PC-9 (cell line): ENCODE measurements around the gene MSH5. TPM values are rescaled to one million over a fixed set of nuclear protein-coding genes. Genes with fewer than 3 reads are reported as not detected.

ENCODE experiments used
- BruUV-seq: library from RNA; stranded (reverse); fragments of 400-500 nt; replicated peaks from 2 replicates; lab custom pipeline; 2021; lab: Mats Ljungman, UMichigan
- CTCF ChIA-PET: fragments of 300-600 bp; sonication (Branson Sonifier 250); formaldehyde crosslinking; loops from one replicate; lab custom pipeline; 2022; ENCODE audit warnings: antibody characterized with exemption; lab: Charles Lee
- POLR2A ChIA-PET: fragments of 300-600 bp; sonication (Branson Sonifier 250); formaldehyde crosslinking; loops from one replicate; lab custom pipeline; 2022; ENCODE audit warnings: antibody characterized with exemption; ENCODE audit not compliant: unreplicated experiment; lab: Charles Lee
- DNase-seq, 2 experiments: peaks; one replicate each; pipeline versions ENCODE4 v3.0.0 to v3.0.0-alpha.2; 2015 to 2022; ENCODE audit warnings: mixed read lengths in 1 of 2
- H2AFZ ChIP-seq: fragments of 200-600 bp; sonication (generic); 2 replicates; pipeline ENCODE4 v1.8.1; 2017; ENCODE audit warnings: antibody characterized with exemption
- H3F3A ChIP-seq: fragments of 200-600 bp; sonication (generic); 2 replicates; pipeline ENCODE4 v1.8.1; 2017; ENCODE audit warnings: antibody characterized with exemption, mild to moderate bottlenecking, low read depth; ENCODE audit not compliant: insufficient read depth
- H3K27ac ChIP-seq: fragments of 200-600 bp; sonication (generic); 2 replicates; pipeline ENCODE4 v1.6.1; 2016; ENCODE audit warnings: mixed run types
- H3K27me3 ChIP-seq: fragments of 200-600 bp; sonication (generic); 2 replicates; pipeline ENCODE4 v1.6.1; 2016; ENCODE audit warnings: low read depth, mixed run types; ENCODE audit not compliant: insufficient read depth
- H3K36me3 ChIP-seq: fragments of 200-600 bp; sonication (generic); 2 replicates; pipeline ENCODE4 v1.6.1; 2016; ENCODE audit warnings: low read depth, mixed run types
- H3K4me1 ChIP-seq: fragments of 200-600 bp; sonication (generic); replicated peaks from 2 replicates; pipeline ENCODE4 v1.6.1; 2016; ENCODE audit warnings: mixed run types; ENCODE audit not compliant: insufficient read depth
- H3K4me2 ChIP-seq: fragments of 200-600 bp; sonication (generic); 2 replicates; pipeline ENCODE4 v1.6.1; 2017; ENCODE audit warnings: mixed run types
- H3K4me3 ChIP-seq: fragments of 200-600 bp; sonication (generic); 2 replicates; pipeline ENCODE4 v1.6.1; 2016; ENCODE audit warnings: mixed run types
- H3K79me2 ChIP-seq: fragments of 200-600 bp; sonication (generic); 2 replicates; pipeline ENCODE4 v1.6.1; 2017; ENCODE audit warnings: low read depth, mixed run types
- H3K9me2 ChIP-seq: fragments of 200-600 bp; sonication (generic); 2 replicates; pipeline ENCODE4 v1.8.1; 2017; ENCODE audit warnings: mild to moderate bottlenecking; ENCODE audit not compliant: insufficient read depth
- H3K9me3 ChIP-seq: fragments of 200-600 bp; sonication (generic); 2 replicates; pipeline ENCODE4 v1.8.1; 2016; ENCODE audit warnings: low read depth; ENCODE audit not compliant: insufficient read depth
- H4K20me1 ChIP-seq: fragments of 200-600 bp; sonication (generic); 2 replicates; pipeline ENCODE4 v1.8.1; 2017; ENCODE audit not compliant: insufficient read depth
- EZH2 ChIP-seq: fragments of 200-600 bp; sonication (generic); IDR thresholded peaks from 2 replicates; pipeline ENCODE4 v1.8.0; 2017; ENCODE audit warnings: antibody characterized with exemption, low read depth
- intact Hi-C: fragments of 100-400 bp; cut with micrococcal nuclease; formaldehyde crosslinking; loops from one replicate; pipeline ENCODE4 v1.10.0; 2022; ENCODE audit not compliant: unreplicated experiment
- total RNA-seq: library from RNA; stranded (reverse); gene quantifications from 2 replicates; pipeline ENCODE4 v1.2.3, GENCODE V29; 2021
- TF ChIP-seq, protein P1 (sequence below): fragments of 200-600 bp; sonication (generic); conservative IDR thresholded peaks from 2 replicates; pipeline ENCODE4 v1.6.1; 2017; ENCODE audit warnings: mixed run types, antibody characterized with exemption, mild to moderate bottlenecking, moderate library complexity

MSH5 gene
- total RNA-seq, 1 experiment from 2014 or later = 50.0 TPM

GRCh38 chr6:31740397-31741223, 805 bp downstream of the MSH5 start:
- no peaks in the 10 kb centered on the region for H3K27me3 ChIP-seq
- peak overlapping the region; percentile 69 for H3K4me3 ChIP-seq
- CTCF ChIA-PET = interaction anchor here (0.5 to 1.0 kb wide), 4 partner anchors 29 to 116 kb away, joined by 3 to 7 read pairs (median 5); no protein-coding TSS in a partner anchor
- POLR2A ChIA-PET = interaction anchor here (0.6 to 0.8 kb wide), 4 partner anchors 122 to 472 kb away, joined by 4 to 6 read pairs (median 4); partner anchors contain the start of gene NEU1
- H3K9me3 ChIP-seq = no peaks in the 10 kb centered on the region
- TF ChIP-seq, protein P1, sequence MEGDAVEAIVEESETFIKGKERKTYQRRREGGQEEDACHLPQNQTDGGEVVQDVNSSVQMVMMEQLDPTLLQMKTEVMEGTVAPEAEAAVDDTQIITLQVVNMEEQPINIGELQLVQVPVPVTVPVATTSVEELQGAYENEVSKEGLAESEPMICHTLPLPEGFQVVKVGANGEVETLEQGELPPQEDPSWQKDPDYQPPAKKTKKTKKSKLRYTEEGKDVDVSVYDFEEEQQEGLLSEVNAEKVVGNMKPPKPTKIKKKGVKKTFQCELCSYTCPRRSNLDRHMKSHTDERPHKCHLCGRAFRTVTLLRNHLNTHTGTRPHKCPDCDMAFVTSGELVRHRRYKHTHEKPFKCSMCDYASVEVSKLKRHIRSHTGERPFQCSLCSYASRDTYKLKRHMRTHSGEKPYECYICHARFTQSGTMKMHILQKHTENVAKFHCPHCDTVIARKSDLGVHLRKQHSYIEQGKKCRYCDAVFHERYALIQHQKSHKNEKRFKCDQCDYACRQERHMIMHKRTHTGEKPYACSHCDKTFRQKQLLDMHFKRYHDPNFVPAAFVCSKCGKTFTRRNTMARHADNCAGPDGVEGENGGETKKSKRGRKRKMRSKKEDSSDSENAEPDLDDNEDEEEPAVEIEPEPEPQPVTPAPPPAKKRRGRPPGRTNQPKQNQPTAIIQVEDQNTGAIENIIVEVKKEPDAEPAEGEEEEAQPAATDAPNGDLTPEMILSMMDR = no peak
- TF ChIP-seq EZH2 = no peak
- intact Hi-C loops = no loop called here
- H3K79me2 ChIP-seq = peaks cover 21% of the 10 kb centered on the region
- DNase-seq = peak in 1 of 2 experiments; percentile 29
- TSS peak; percentile 20 for BruUV-seq
- H3K36me3 ChIP-seq = peaks cover 12% of the 10 kb centered on the region; the same call in 1 of the 2 replicates
- H3F3A ChIP-seq = peaks cover 28% of the 10 kb centered on the region
- H3K4me1 ChIP-seq = peaks cover 33% of the 10 kb centered on the region
- peak overlapping the region; percentile 83 for H3K4me2 ChIP-seq
- peak overlapping the region; percentile 14; the same call in 1 of the 2 replicates for H3K27ac ChIP-seq
- H2AFZ ChIP-seq = peak overlapping the region; percentile 89
- H3K9me2 ChIP-seq = no peaks in the 10 kb centered on the region
- H4K20me1 ChIP-seq = no peaks in the 10 kb centered on the region

GRCh38 chr6:31741815-31742214, 2.0 kb downstream of the MSH5 start:
- H3K79me2 ChIP-seq = peaks cover 9% of the 10 kb centered on the region
- peaks cover 12% of the 10 kb centered on the region; the same call in 1 of the 2 replicates for H3K36me3 ChIP-seq
- H3K9me2 ChIP-seq = no peaks in the 10 kb centered on the region
- H3K27ac ChIP-seq = no peak overlapping the region
- DNase-seq = no peak
- H3F3A ChIP-seq = peaks cover 33% of the 10 kb centered on the region
- no peaks in the 10 kb centered on the region for H3K9me3 ChIP-seq
- no peak for TF ChIP-seq EZH2
- TF ChIP-seq, protein P1 = no peak
- H2AFZ ChIP-seq = no peak overlapping the region
- no peaks in the 10 kb centered on the region for H3K27me3 ChIP-seq
- no peak overlapping the region for H3K4me2 ChIP-seq
- no TSS peak for BruUV-seq
- no peaks in the 10 kb centered on the region for H4K20me1 ChIP-seq
- ChIA-PET POLR2A (interaction anchor here (0.6 kb wide), 1 partner anchor 341 kb away, joined by 4 read pairs; no protein-coding TSS in a partner anchor), CTCF (interaction anchor here (0.5 kb wide), 1 partner anchor 88 kb away, joined by 8 read pairs; no protein-coding TSS in a partner anchor)
- H3K4me1 ChIP-seq = peaks cover 37% of the 10 kb centered on the region
- H3K4me3 ChIP-seq = no peak overlapping the region
- intact Hi-C loops = no loop called here

- Histone ChIP-seq H3F3A (peaks cover 38% of the 10 kb centered on the region), H3K27me3 (no peaks in the 10 kb centered on the region), H3K79me2 (peaks cover 7% of the 10 kb centered on the region; the same call in 1 of the 2 replicates), H2AFZ (no peak overlapping the region), H3K4me3 (no peak overlapping the region), H3K4me2 (no peak overlapping the region), H3K9me3 (no peaks in the 10 kb centered on the region), H4K20me1 (no peaks in the 10 kb centered on the region), H3K36me3 (peaks cover 12% of the 10 kb centered on the region; the same call in 1 of the 2 replicates), H3K4me1 (peaks cover 37% of the 10 kb centered on the region), H3K9me2 (no peaks in the 10 kb centered on the region), H3K27ac (no peak overlapping the region)
- CTCF ChIA-PET = no interaction called here
- intact Hi-C loops = no loop called here
- no TSS peak for BruUV-seq
- POLR2A ChIA-PET = no interaction called here
- DNase-seq = no peak
- TF ChIP-seq, protein P1 = no peak
- no peak for TF ChIP-seq EZH2
Observed at GRCh38 chr6:31742894-31743293, 3.1 kb downstream of the MSH5 start.
